HG02588 (cell line): ENCODE measurements around the gene TIE1.

ENCODE experiments used
- ATAC-seq: cut with Tn5 transposase; IDR thresholded peaks from one replicate; pipeline ENCODE4 v1.9.1; 2021; ENCODE audit warnings: mild to moderate bottlenecking, moderate library complexity; ENCODE audit not compliant: unreplicated experiment

The TIE1 gene

DNA sequence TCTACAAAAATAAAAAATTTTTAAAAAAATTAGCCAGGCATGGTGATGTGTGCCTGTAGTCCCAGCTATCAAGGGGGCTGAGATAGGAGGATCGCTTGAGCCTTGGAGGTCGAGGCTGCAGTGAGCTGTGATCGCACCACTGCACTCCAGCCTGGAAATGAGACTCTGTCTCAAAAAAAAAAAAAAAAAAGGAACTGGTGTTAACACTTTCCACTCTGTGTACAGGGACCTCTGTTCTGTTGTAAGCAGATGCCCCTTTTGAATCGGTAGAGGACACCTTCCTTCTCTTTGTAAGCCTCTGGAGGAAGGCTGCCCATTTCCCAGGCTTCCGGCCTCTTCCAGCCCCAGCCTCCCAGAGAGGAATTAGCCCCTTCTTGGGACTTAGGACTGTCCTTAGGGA, 8.1 kb upstream of the TIE1 start:
- no peak for ATAC-seq

DNA sequence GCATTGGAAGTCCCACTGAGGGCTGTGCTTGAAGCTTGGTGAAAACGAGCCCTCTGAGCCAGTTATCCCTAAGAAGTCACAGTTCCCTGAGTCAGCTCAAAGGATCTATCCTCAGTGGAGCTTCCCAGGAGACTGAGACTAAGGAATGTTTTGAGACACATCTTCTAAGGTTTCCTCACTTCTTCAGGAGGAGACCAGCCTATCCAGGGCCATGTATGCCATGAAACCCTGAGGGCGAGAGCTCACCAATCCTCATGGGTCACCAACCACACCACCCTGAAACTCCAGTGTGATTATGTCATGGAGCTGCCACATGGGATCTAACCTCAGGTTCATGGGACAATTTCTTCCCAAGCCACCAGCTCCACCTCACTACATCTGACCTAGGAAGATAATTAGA, 7.6 kb upstream of the TIE1 start:
- ATAC-seq: no peak

DNA sequence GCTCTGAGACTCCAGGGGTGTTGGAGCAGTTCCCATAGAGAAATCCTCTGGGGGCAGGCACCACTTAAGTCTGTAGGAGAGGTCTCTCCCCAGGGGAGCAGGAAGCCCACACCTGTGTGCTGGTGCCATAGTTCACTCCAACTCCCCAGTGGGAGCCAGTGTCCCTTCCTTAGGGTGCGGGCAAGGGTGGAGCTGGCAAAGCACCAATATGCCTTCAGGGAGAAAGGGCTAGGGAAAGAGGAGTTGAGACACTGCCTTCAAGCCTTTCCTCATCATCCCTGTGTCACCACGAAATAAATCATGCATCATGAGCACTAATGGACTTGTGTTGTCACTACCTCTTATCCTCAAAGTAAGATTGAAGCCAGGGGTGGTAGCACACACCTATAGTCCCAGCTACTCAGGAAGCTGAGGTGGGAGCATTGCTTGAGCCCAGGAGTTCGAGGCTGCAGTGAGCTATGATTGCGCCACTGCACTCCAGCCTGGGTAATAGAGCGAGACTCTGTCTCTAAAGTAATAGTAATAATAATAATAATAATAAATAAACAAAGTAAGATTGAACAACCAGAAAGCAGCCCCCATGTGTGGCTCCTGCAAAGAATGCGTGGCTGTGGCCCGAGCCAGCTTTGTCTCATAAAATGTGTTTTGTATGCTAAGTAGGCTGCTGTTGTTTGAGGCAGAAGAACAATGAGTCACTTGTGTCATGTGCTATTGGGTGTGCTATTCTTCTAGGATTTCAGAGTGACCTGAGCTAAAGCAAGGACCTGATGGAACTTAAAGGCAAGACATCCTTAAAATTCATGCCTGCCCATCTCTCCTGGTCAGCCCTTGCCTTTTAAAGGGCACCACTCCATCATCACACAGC, 6.7 kb upstream of the TIE1 start:
- ATAC-seq: no peak

DNA sequence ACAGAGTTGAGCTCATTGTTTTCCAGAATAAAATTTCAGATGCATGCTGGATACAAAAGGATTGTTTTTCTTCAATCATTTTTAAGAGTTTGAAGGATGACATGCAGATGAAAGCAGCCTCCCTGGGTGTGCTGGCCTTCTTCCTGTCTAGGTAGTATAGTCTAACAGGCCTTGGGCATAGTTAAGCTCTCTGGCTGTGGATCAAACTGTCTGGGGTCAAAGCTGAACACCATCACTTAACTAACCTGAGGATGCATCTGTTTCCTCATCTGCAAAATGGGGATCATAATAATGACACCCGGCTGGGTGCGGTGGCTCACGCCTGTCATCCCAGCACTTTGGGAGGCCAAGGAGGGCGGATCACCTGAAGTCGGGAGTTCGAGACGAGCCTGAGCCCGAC, 6.0 kb upstream of the TIE1 start:
- ATAC-seq: no peak

DNA sequence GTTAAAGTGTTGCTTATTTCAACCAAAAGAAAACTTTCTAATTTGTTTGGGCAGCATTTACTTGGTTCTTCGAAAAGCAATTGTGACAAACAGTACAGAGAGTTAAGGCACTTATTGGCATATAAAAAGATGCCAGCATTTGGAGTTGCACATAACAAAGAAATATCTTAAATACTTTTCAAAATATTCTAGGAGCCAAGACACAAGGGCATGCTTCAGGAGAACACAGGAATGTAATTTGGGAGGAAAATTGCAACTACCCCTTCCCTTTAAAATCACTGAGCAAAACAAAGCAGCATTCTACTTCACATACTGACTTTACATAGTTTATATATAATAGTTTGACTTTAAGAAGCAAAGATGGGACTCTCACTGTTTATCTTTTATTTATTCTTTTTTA, 4.6 kb upstream of the TIE1 start:
- no peak for ATAC-seq

DNA sequence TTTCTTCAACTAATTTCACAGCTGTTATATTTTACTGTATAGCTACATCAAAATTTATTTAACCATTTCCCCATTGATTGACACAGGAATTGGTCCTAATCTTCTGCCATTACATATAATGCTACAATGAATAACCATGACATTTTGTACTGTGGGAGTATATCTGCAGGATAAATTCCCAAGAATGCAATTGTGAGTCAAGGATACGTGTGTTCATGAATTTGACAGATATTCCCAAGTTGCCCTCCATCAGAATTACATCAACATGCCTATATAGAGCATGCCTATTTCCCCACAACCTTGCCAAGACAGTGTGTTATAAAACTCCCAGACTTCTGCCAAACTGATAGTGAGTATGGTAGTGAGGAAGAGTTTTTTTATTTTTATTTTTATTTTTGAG, 2.7 kb upstream of the TIE1 start:
- no peak for ATAC-seq

DNA sequence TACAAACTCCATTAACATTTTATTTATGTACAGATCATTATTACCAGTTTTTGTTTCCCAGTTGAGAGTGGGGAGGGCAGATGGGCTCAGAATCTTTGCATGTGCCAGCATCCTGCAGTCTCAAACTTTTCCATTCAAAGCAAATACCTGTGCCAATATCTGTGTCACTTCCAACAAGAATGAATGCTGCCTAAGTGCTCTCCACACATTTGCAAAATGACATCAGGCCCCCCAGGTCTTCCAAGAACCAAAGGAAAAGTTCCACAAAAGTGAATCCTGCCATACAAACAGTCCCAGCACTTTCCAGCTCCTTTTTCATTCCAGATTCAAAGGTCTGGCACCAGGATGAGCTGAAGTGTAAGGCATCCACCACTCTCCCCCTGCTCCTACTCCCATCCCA, 1.7 kb upstream of the TIE1 start:
- ATAC-seq: no peak

DNA sequence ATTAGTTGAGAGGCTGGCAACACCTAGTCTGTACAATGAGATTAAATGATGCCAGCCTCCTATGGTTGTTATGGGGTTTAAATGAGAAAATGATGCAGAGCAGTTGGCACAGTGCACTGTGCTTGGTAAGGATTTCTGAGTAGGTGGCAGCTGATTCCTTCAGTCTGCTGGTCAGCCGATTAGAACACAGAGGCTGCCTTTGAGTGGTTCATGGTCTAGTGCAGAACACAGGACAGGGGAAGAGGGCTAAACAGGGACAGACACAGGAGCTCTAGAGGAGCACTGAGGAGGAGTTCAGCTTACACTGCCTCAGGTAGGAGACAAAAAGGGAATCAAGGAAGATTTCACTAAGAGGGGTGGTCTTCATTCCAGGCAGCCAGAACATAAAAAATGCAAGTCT, 1.4 kb downstream of the TIE1 start:
- no peak for ATAC-seq

DNA sequence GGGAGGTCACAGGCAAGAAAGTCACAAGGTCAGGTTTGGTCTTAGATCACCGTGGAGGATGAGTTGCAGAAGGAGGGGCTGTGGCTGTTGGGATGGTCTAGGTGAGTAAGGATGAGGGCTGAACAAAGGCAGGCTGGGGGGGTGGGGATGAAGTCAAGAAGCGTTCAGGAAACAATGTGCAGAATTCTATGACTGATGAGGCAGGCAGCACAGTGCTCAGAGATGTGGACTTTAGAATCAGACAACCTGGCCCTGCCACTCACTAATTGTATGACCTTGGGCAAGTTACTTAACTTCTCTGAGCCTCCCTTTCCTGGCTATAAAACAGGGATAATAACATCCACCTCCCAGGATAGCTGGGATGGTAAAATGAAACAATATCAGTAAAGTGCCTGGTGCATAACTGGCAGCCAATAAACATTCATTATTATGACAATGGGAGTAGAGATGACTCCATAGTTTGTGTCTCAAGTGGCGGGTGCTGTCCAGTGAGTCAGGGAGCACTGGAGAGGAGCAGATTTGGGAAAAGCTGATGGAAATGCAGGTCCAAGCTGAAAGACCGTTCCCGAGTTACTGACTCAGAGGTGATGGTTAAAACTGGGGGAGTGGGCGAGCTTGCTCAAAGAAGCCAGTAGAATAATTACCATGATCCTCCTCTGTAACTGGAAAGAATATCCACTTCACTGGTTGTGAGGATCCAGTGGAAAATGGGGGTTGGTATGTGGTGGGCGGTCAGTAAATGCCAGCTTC, 2.1 kb downstream of the TIE1 start:
- no peak for ATAC-seq

DNA sequence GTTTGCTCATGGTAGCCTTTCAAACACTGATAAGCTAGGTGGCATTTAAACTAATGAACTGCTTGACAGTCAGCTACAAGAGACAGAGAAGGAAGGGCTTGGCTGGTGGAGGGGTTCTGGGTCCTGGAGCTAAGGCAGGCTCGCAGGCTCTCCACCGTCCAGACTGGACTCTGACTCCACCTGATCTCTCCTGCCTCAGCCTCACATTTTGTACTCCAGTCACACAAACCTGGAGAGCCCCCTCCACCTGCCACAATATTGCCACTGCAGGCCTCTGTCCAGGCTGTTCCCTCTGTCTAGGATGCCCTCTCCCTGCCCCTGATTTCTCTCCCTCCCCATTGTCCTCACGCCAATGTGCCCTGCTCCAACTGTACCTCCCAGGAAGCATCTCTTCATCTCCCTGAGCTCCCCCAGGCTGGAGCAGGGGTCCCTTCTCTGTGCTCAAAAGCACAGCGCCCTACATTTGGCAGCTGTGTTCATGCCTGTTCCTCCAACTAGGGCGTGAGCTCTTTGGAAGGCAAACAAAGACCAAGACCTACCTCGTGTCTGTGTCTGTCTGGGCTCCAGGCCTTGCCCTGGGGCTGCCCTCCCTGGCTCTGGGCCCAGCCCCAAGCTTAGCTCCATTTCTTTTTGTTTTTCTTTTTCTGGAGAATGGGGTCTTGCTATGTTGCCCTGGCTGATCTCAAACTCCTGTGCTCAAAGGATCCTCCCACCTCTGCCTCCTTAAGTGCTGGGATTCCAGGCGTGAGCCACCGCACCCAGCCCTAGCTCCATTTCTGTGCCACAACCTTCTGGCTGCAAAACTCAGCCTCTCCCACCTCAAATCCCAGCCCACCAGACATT, 2.9 kb downstream of the TIE1 start:
- ATAC-seq: no peak

DNA sequence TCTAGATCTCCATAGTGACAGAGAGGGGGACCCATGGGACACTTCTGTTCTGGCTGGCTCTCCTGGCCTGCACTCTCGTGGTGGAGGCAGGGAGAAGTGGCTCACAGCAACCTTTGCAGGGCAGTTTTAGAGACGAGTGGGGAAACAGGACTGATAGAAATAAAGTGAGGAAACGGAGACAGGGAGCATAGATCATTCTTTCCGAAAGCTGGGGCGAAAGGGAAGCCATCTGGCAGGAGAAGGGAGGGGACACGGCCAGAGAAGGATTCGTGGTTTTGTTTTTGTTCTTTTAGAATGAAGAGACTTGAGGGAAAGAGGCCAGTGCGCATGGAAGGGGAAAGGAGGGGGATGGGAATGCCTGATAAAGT, 3.5 kb downstream of the TIE1 start:
- no peak for ATAC-seq

DNA sequence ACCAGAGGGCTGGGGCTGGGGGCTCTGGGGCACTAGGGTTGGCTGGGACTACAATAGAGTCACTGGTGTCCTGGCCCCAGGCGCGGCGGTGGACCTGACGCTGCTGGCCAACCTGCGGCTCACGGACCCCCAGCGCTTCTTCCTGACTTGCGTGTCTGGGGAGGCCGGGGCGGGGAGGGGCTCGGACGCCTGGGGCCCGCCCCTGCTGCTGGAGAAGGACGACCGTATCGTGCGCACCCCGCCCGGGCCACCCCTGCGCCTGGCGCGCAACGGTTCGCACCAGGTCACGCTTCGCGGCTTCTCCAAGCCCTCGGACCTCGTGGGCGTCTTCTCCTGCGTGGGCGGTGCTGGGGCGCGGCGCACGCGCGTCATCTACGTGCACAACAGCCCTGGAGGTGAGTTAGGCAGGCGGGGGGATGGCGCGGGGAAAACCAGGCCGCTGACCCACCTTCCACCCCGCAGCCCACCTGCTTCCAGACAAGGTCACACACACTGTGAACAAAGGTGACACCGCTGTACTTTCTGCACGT, 4.1 kb downstream of the TIE1 start:
- no peak for ATAC-seq

DNA sequence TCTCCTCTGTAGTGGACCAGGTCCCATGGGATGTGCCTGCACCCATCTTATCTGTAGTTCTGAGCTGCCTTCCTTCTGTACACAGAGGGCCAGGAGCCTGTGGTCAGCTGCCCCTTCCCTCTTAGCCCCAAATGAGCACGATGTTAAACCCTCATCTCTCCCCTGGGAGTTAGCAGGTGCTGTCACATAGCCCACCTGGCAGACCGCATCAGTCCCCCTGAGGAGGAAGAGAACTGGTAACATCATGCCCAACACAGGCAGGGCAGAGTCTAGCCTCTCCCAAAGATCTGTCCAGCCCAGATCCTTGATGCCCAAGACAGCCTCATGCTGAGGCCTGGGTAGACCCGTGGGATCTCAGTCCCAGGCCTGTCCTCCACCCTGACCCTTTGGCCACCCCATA, 4.7 kb downstream of the TIE1 start:
- no peak for ATAC-seq

DNA sequence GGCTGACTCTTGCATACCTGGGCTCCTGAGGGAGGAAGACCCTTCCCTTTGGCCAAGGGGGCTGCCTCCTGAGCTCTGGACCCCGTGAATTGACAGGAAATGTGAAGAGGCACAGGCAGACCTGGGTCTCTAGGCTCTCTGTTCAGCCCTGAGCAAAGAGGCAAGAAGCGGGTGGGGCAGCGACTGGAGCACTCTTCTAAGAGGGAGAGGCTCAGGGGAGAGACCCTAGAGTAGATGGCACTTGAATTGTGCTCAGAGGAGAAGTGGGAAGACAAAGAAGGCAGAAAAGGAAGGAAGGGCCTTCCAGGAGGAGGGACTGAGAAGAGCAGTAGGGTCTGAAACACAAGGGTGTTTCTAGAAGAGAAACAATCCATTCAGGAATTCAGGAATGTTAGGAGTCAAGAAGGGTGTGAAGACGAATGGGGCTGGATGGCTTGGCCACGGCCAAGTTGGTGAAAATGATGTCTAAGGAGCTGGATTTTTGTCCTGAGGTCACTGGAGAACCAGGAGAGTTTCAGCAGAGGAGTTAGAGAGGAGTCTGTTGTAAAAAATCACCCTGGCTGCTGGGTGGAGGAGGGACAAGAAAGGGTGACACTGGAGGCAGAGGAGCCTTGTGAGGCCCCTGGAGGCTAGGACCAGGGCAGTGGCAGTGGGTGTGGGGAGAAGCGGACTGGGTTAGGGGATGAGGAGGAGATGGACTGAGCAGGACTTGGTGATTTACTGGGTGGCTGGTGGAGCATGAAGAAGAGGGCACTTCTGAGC, 5.3 kb downstream of the TIE1 start:
- no peak for ATAC-seq

DNA sequence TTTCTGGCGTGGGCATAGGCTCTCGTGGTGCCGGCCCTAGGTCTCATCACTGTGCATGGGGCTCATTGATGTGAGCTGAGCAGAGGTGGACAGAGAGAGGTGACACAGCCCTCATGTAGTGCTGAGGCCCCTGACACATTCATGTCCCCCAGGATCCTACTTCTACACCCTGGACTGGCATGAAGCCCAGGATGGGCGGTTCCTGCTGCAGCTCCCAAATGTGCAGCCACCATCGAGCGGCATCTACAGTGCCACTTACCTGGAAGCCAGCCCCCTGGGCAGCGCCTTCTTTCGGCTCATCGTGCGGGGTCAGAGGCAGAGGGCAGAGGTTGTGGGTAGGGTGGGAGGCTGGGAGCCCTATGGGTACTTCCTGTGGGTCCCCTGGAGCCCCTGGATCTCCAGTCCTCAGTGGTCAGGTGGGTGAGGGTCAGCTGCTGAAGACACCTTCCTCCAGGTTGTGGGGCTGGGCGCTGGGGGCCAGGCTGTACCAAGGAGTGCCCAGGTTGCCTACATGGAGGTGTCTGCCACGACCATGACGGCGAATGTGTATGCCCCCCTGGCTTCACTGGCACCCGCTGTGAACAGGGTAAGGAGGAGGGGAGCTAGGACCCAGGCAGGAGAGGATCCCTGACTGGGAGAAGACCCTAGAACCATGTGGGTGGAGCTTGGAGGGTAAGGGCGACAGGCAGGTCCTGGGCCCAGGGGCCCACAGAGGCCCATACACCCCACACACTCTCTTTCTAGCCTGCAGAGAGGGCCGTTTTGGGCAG, 6.1 kb downstream of the TIE1 start:
- ATAC-seq: no peak

DNA sequence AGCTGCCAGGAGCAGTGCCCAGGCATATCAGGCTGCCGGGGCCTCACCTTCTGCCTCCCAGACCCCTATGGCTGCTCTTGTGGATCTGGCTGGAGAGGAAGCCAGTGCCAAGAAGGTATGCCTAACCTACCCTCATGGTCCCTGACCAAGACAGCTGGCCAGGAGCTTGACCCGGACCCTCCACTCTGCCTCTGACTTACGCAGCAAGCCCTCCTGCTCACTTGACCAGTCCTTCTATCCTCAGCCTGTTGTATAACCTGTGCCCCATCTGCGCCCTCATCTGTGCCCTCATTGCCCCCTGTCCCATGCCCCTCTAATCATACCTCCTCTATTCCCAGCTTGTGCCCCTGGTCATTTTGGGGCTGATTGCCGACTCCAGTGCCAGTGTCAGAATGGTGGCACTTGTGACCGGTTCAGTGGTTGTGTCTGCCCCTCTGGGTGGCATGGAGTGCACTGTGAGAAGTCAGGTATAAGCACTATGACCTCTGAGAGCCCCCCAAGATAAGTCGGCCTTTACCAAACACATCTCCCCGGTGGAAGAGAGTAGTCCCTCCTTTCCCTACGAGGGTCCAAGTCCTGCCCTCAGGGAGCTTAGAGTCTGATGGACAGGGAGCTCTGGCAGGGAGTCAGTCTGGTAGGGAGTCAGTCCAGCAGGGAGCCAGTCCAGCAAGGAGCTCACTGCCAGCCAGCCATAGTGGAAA, 6.8 kb downstream of the TIE1 start:
- ATAC-seq: no peak

DNA sequence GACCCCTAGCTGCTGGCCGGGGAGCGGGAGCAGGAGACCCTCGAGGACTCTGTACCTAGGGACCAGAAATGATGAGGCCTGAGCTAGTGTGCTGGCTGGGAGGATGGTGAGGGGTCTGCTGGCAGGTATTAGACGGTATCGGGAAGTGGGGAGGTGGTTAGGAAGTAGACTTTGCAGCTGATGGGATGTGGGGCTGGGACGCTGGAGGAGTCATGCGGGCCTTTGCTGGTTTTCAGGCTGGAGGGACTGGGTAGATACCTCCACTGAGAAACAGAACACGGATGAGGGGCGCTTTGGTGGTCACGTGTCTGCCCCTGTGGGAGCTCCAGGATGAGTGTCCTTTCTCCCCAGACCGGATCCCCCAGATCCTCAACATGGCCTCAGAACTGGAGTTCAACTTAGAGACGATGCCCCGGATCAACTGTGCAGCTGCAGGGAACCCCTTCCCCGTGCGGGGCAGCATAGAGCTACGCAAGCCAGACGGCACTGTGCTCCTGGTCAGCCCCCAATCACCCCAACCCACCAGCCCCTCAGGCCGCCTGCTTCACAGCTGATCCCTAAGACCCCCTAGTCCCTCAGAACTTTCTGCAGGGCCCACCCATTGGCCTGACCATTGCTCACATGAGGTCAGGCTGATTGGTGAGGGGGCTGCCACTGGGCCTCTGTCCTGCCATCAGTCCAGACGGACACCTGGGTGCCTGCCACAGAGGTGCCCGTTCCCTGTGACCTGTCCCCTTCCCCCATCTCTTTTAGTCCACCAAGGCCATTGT, 8.0 kb downstream of the TIE1 start:
- no peak for ATAC-seq

DNA sequence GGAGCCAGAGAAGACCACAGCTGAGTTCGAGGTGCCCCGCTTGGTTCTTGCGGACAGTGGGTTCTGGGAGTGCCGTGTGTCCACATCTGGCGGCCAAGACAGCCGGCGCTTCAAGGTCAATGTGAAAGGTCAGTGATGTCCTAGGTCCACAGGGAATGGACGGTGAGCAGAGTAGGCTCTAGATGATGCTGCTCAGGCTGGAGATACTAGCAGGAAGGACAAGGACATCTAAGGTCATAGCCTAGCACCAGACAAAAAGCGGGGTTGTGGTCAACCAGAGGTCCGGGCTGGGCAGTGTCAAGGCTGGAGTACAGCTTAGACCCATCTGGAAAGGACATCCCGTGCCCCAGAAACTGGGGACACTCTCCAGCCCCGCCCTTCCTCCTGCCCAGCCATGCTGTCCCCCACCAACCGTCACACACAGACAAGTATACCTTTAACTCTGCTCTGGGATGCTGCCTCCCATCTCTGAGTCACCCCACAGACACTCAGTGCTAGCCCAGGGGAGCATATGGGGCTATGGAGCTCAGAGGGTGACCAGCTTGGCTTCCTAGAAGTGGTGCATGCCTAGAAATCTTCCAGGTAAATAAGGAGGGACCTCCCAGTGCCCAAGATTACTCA, 8.7 kb downstream of the TIE1 start:
- ATAC-seq: no peak
